Transverse colon (tissue), 4 donors: ENCODE measurements around the gene CP.

ENCODE experiments used
- CTCF ChIP-seq, 5 experiments: fragments of 200-600 bp in 3 of 5; fragments of 450-650 bp in 2 of 5; sonication (generic) in 3 of 5; IDR thresholded peaks; 1 replicate in 2 of 5; 2 replicates in 3 of 5; pipeline ENCODE4 v1.5.1; 2016 to 2017; ENCODE audit warnings: antibody characterized with exemption in 5 of 5, inconsistent platforms in 3 of 5, mild to moderate bottlenecking in 2 of 5, moderate library complexity in 1 of 5
- EP300 ChIP-seq: sonication (generic); formaldehyde crosslinking; IDR thresholded peaks from one replicate; pipeline ENCODE4 v1.6.1; 2017; ENCODE audit warnings: antibody characterized with exemption, low read depth
- POLR2A ChIP-seq: fragments of 450-650 bp; IDR thresholded peaks from one replicate; pipeline ENCODE4 v1.6.1; 2016; ENCODE audit warnings: antibody characterized with exemption, mild to moderate bottlenecking, moderate library complexity
- POLR2AphosphoS5 ChIP-seq, 3 donors: sonication (generic); formaldehyde crosslinking; IDR thresholded peaks; one replicate each; pipeline ENCODE4 v1.6.1; 2016; ENCODE audit warnings: antibody characterized with exemption in 3 of 3

- TF ChIP-seq CTCF (IDR thresholded peaks at IDR 0.05) = no peak
- TF ChIP-seq POLR2A = no peak
- no peak for TF ChIP-seq POLR2AphosphoS5 (IDR thresholded peaks at IDR 0.05)
- TF ChIP-seq EP300 = no peak
These were observed 24.0 kb downstream of the CP start for GRCh38 chr3:149197669-149198068.
